Stimulated activated CD4-positive, alpha-beta T cell treated with anti-CD3 and anti-CD28 coated beads, Interleukin-4, amount 100 ng/mL, for 1 hour (primary cell): ENCODE data around the gene NEK5.
A peak's percentile ranks its signal among the peaks of the same experiment; 100 is the strongest.
"Not testable (repeated sequence)": the region's sequence is repeated elsewhere in the genome, so short reads cannot be mapped to it uniquely, and the experiment has no call there.

Experiments used
- DNase-seq: peaks from one replicate; pipeline ENCODE4 v3.0.0-alpha.2; 2020

Gene NEK5, protein sequence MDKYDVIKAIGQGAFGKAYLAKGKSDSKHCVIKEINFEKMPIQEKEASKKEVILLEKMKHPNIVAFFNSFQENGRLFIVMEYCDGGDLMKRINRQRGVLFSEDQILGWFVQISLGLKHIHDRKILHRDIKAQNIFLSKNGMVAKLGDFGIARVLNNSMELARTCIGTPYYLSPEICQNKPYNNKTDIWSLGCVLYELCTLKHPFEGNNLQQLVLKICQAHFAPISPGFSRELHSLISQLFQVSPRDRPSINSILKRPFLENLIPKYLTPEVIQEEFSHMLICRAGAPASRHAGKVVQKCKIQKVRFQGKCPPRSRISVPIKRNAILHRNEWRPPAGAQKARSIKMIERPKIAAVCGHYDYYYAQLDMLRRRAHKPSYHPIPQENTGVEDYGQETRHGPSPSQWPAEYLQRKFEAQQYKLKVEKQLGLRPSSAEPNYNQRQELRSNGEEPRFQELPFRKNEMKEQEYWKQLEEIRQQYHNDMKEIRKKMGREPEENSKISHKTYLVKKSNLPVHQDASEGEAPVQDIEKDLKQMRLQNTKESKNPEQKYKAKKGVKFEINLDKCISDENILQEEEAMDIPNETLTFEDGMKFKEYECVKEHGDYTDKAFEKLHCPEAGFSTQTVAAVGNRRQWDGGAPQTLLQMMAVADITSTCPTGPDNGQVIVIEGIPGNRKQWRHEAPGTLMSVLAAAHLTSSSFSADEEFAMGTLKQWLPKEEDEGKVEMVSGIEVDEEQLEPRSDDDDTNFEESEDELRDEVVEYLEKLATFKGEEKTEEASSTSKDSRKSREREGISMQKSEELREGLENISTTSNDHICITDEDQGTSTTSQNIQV

DNA sequence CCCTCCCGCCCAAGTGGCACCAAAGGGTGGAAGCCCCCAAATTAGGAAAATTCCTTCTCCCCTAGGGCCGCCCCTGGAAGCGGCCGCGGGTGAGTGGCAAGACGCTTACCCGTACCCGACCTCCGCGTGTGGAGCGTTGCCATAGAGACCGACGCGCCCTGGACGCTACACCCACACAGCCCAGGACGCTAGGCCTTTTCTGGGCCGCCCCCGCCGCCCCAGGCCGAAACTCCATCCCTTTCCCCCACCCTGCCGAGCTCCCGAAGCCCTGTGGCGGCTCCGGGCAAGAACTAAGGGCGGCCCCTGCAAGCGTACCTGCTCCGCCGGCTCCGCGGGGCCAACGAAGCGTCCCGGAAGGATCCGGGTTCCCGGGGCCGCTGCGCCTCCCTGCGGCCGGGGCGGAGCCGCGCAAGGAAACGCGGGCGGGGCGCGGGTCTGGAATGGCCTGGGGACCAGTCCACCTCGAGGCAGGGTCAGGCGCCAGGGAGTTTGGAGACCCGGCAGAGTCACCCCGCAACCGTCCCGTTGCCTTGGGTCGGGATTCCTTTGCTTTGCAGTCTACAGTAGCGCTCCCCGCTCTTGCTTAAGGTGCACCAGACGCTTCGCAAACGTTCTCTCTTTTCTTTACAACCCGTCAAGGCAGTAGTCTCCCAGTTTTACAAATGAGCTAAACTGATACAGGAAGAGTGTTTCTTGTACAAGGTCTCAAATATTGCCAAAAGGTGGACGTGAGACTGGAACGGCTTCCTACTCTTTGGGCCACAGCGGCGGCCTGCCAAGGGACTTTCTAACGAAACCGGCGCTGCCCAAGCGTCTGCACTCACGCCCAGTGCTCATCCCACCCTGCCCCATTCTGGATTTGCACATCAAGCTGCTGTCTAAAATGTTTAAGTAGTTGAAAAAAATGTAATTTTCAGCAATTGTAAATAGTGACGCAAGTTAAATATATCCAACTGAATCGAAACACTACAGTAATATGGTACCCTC, at the start of gene NEK5:
Gene NEK5, minus strand, starts transcription at position 360 of the 987 bp plus-strand sequence. CDS start 1,591 bp downstream, outside the sequence.
- peak; percentile 61 for DNase-seq

DNA sequence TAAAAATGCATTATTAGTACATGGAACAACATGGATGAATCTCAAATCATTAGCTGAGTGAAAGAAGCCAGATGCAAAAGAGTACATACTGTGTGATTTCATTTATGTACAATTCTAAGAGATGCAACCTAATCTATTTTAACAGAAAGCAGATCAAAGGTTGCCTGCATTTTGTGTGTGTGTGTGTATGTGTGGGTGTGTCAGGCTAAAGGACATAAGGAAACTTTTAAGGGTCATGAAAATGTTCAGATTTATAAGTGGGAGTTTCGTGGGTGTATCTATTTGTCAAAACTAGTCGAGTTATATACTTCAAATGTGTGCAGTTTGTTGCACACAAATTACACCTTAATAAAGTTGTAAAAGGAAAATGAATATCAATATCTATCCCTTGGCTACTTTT, 48.4 kb upstream of the NEK5 start:
- DNase-seq = no peak

DNA sequence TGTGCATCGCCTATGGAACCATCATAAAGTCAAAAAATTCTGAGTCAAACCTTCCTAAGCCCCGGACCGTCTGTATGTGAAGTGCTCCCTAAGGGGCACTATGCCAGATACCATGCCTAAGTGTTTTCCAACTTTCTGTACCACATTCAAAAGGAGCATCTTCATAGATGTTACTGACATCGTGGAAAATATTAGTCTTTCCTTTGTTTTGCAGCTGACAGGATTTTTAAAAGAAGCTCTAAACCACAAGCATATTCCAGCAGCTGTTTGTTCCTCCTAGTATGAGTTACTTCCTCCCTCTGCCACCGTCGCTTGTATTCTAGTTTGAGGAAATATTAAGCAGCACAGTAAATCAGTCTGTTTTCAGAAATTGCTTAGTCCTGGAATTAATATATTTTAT, 45.1 kb upstream of the NEK5 start:
- not testable (repeated sequence) for DNase-seq

DNA sequence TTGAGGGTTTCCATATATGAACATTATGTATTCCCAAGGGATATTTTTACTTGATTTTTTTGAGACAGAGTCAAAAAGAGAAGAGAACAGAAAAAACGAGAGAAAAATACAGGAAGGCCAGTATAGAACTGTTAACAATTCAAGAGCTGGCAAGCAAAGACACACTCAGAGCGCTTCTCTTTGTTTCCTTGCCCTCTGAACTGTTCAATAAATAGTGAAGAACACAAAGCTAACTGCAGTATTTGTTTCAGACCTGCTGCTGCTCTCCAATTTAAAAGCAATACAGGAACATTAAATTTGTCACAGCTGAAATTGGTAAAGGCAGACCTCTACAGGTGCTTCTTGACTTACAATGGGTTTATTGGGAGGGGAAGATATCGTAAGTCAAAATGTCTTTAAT, 44.5 kb upstream of the NEK5 start:
- DNase-seq = no peak

DNA sequence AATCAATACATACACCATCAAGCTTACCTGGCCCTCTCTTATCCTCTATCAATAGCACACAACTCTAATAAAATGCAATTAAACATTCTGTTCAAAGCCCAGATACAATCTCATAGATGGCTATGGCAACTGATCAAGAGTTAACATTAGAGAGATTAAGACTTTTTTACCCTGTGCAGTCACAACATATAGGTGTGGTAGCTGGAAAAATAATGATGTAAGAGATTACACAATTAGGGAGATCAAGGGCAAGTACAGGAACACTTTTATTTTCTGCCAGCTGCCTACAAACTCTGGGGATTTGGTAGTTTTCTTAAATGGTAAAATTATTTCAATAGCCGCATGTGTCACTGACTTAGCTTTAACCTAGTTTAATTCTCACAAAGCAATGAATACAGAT, 42.8 kb upstream of the NEK5 start:
- not testable (repeated sequence) for DNase-seq

DNA sequence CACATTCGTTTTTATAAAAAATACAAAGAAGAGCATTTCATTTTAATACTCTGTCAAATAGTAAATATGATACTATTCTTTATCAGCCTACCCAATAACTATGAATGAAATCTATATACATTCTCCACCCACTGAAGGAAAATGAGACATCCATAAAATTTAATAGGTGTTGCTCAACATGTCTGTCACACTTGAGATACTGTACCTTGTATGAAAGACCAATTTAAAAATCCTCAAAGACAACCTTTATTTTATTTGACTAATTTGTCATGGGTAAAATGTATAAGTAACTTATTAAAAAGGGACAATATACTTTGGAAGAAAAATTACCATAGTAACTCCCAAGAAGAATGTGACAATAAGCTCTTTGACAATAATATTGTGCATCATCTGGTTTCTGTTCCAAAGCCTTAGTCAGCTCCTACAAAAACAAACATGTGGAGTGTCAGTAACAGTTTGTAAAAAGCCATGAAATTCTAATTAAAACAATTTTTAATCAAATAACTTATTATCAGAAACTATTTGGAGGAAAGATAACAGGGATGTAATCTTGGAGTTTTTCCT, 42.0 kb upstream of the NEK5 start:
- not testable (repeated sequence) for DNase-seq

DNA sequence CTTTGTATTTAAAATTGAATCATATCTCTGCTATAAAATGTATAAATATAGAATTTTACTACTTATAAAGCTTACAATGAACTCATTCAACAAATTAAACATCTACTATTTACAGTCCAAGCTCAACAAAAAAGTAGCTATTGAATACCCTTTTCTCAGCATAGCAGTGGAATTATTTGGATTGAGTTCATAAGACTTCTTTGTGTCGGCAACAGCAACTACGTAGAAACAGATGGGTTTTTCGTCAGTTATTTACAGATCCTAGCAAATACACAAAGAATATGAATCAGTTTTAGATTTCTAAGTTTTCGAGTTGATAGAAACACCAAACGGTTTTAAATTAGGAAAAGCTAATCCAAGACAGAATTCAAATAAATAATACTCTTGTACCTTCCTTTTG, 41.0 kb upstream of the NEK5 start:
- DNase-seq = no peak

DNA sequence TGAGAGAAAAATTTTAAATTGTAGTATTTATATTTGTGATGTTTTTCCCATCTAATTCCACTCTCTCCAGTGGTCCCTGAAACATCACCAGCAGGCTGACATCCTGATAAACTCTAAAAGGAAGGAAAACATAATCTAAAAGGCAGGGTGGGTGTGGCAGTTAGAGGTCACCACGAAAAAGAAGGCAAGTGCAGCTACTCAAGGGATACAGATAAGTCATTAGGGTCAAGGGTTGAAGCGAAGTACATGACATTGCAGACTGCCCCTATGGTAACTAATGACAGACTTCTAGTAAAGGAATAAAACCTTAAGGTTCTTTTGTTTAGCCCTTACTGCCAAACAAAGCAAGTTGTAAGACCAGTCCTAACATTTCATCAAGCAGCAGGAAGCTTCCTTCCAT, 36.5 kb upstream of the NEK5 start:
- DNase-seq = no peak

DNA sequence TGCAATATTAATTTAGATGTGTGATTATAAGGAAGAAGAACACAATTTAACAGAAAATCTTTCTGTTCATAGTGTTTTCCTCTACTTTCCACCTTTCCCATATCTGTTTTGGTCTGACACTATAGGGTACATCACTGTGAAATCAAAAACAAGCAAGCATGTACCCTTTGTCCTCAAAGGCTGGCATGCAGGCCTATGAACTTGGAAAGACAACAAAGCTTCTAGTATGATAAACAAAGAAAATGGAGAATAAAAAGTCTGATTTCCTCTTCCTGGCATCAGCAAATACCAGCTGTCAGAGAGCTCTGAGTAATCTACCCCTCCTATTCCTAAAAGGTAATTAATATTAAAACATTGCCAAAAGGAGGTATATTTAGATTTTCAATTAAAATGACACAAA, 36.1 kb upstream of the NEK5 start:
- DNase-seq = no peak

DNA sequence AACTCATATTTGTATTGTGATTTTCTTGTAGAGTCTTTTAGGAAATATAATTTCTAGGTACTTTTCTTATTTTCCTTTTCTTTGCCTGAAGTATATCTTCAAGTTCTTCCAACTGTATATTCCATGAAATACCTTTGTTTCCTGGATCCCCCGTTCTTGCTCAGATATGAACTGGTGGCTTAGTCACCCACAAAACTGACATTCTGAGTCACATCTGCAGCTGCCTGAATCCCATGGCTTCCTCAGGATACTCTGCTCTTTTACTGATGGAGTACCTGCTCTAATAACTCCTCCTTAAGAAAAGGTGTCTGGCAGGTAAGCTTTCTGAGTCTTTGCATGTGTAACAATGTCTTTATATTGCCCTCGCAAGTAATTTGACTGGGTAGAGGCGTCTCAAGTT, 35.0 kb upstream of the NEK5 start:
- DNase-seq = not testable (repeated sequence)

DNA sequence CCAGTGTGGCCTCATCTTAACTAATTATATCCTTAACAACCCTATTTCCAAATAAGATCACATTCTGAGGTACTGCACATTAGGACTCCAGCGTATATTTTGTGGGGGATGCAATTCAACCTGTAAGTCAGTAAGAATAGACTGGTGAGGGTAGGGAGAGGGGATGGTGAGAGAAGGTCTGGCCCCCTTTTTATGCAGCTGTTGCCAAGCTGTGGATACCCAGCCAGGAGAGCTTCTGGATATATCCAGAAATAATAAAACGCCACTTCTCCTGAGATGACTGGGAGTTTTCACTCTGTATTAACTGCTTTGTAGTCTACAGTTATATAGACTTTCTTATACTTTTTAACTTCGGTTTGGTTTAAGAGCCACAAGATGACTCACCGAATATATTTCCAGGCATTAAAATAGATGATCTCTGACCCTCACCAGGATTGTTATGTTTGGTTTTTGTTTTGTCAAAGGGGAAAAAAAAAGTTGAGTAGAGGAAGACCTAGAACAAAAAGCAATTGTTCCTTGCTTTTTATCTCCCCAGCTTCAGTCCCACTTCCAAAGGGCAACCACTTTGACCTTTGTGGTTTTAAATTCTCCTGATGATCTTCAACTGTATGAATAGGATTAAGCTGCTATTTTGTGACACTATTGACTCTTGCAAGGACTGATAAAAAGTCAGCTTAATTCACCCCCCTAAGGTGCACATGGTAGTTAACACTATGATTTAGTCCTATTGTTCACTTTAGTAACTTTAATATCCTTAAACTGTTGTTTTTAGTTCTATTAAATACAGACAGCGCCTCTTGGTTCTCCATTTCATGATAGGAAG, 33.6 kb upstream of the NEK5 start:
- DNase-seq = no peak

DNA sequence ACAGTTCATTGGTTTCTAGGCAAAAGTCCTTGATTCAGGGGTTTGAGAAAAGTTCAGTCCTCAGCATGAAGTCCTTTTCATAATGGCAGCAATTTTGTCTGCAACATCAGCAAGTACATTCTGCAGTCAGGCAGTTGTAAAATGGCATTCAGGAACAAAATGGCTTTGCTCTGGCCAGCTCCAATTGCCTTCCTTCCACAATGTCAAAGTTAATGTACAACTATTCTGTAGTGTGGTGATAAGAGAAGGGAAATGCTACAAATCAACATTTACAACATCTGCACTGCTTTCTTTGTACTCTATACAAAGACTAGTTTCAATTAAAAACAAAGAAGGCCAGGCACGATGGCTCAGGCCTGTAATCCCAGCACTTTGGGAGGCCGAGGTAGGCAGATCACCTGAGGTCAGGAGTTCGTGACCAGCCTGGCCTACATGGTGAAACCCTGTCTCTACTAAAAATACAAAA, 32.3 kb upstream of the NEK5 start:
- no peak for DNase-seq

DNA sequence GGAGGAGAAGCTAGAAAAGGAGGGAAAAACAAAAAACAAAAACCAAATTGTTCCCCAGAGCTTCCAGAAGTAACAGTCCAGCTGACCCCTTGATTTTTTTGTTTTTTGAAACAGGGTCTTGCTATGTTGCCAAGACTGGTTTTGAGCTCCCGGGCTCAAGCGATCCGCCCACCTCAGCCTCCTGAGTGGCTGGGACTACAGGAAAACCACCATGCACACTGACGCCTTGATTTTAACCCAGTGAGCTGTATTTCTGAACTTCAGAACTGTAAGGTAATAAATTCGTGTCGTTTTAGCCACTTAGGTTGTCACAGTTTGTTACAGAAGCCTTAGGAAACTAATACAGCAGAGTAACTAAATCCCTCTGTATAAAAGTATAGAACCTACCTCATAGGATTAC, 31.6 kb upstream of the NEK5 start:
- no peak for DNase-seq

DNA sequence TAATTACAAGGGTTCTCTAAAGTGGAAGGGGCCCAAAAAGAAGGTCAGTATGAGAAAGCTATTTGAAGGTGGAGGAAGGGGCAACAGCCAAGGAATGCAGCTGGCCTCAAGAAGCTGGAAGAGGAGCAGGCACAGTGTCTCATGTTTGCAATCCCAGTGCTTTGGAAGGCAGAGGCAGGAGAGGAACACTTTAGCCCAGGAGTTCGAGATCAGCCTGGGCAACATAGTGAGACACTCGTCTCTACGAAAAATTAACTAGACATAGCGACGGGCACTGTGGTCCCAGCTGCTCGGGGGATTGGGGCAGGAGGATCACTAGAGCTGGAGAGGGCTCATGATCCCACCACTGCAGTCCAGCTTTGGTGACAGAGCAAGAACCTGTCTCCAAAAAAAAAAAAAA, 31.2 kb upstream of the NEK5 start:
- DNase-seq = no peak

DNA sequence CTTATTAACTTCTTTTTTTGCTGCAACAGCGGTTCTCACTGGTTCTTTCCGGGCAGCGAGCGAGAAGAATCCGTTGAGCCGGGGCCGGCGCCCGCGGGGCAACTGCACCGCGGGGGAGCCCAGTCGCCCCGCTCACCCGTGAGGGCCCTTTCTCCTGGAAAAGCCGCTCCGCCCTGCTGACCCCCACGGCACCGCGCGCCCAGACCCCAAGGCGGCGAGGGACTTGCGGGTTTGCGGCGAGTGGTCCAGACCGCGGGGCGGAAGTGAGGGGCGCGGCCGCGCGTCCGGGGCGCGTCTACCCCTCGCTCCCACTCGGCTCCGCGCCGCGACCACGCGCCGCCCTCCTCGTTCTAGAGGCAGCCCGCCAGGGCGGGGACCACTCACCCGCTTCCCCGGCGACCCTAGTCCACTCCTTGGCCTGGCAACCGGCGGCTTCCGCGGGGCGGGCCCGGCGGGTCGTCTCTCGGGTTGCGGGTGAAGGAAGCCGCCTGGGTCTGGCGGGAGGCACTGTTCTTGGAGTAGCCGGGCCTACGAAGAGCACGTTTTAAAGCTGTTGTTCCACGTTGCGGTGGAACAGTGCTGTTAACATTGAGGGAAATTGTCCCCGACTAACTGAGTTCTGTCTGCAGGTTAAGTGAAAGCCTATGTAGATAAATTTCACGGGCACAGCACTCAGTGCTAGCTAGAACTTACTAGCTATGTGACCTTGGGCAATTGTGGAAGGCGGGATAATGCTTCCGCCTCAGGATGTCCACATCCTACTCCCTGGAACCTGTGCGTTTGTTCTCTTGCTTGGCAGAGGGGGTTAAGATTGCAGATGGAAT, 30.5 kb upstream of the NEK5 start, which contains the start of gene NEK3:
Gene NEK3, minus strand, starts transcription at position 439 of the 824 bp plus-strand sequence. CDS start 3,406 bp downstream, outside the sequence.
- peak; percentile 62 for DNase-seq

DNA sequence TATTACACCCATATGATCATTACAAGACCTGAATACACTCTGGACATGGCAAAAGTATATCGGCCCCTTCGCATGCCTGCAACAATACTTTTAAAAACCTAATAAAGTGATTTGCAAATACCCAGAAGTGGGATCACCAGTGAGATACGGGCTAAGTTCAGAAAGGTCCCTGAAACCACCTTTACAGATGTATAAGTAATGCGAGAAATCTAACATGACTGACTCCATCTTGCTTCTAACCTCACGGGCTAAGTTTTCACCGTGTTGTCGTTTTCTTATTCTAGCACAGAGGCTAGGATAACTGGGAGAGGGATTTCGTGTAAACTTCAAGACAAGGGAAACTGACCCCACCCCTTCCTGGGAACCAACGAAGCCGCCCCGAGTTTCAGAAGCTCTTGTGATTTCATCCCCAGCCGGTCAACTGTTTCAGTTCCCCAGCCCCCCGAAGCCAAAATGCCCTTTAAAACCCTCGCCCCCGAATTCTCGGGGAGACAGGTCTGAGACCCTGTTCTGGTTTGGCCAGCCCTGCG, 29.8 kb upstream of the NEK5 start:
- DNase-seq = no peak

DNA sequence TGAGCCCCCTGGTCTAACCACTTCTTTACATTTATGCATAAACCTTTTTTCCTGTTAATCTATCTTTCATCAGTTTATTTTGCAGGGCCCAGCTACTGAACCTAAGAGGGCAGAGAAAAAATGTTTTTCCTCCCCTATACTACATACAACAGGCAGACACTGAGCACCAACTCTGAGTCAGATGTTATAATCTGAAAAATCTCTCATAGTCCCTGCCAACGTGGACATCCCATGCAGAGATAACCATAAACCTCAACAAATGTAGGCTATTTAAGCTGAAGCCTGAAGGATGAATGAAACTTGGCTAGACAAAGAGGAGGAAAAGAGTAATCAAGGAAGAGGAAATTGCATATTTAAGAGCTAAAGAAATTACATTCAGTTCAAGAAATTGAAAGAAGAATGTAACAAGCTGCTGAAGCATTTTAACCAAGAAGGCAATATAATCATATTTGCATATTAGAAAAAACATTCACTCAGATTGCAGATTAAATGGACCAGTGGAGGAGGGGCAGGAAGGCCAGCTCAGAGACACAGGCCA, 27.9 kb upstream of the NEK5 start:
- DNase-seq = no peak

DNA sequence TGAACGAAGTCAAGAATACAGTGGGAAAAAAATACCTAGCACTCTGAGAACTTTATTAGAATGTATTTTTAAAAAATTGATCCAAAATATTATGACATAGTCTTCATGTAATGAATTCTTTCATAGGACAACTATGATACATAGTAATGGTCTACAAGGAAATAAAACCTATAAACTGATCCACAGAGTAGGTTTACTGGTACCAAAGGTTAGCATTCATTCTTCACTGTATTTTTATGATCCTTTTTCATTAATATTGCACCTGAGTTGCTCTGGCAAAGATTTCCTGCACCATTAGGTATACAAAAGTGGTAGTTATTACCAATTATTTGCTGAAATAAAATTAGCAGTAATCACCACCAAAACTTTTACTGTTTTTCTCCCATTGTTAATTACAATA, 26.3 kb upstream of the NEK5 start:
- no peak for DNase-seq

DNA sequence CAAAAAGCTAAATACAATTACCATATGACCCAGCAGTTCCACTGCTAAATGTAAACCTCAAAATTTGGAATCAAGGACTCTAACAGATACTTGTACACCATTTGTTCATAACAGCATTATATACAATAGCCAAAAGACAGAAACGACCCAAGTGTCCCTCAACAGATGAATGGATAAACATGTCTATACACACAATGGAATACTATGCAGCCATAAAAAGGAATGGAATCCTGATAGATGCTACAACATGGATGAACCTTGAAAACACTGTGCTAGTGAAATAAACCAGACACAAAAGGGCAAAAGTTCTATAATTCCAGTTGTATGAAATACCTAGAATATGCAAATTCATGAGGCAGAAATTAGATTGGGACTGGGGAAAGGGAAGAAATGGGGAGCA, 18.4 kb upstream of the NEK5 start:
- no peak for DNase-seq

DNA sequence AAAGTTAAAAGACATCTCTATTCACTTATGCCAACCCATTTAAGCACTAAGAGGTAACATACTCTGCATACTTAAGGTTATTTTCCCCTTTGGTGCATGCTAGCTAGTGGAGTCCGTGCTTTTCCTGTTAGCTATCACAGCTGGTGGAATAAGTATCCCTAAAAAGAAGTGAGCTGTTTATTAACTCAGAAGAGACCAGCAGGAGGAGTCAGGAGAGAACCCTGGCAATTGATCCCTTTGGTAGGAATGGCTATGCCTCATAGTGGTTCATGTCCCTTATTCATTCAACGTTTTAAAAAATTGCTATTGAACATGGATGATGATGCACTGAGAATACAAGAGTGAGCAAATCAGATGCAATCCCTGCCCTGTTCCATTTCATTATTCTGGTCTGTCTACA, 12.4 kb upstream of the NEK5 start:
- no peak for DNase-seq
